Cardiac septum (tissue), 1 donor: ENCODE results near the gene UAP1. TPM values are rescaled to one million over a fixed set of nuclear protein-coding genes. Genes with fewer than 3 reads are reported as not detected.

Experiments
- DNase-seq: peaks from one replicate; pipeline ENCODE4 v3.0.0-alpha.2; 2020; ENCODE audit warnings: low spot score
- intact Hi-C: fragments of 100-400 bp; cut with DNase I; formaldehyde crosslinking; loops from one replicate; pipeline ENCODE4 v1.14.0; 2022
- total RNA-seq: library from RNA; stranded (reverse); fragmentation: NEBNext Ultra II Directional; extraction: Animal tissue kit (Norgen Biotek cat#: 25700); gene quantifications from one replicate; pipeline ENCODE4 v1.2.1, GENCODE V29; 2021
- donor health status: DM: no; HTN: no; CAD: no.

The UAP1 gene
- total RNA-seq, 1 donor from 2014 or later, result 24.4 TPM

GRCh38 chr1:162635418-162635817 is 73.9 kb downstream of the UAP1 start:
- intact Hi-C loops, result no loop called here
- no peak for DNase-seq

- intact Hi-C loops, result no loop called here
- no peak for DNase-seq
Measured at GRCh38 chr1:162639718-162640117, 78.2 kb downstream of the UAP1 start.

- no peak for DNase-seq
- intact Hi-C loops, result no loop called here
Measured at GRCh38 chr1:162641114-162641513, 79.6 kb downstream of the UAP1 start.

- DNase-seq, result no peak
- intact Hi-C loops, result no loop called here
Measured at GRCh38 chr1:162644986-162645314, 83.4 kb downstream of the UAP1 start.

GRCh38 chr1:162645666-162646065 is 84.1 kb downstream of the UAP1 start:
- intact Hi-C loops, result no loop called here
- no peak for DNase-seq

- intact Hi-C loops, result no loop called here
- DNase-seq, result no peak
Measured at GRCh38 chr1:162649583-162649982, 88.1 kb downstream of the UAP1 start.

Other genes with a start within 250 kb of the UAP1 start
- not detected for gene SPATA46, start 184.9 kb upstream of the UAP1 start, total RNA-seq
- 2.0 TPM for gene C1orf226, start 180.0 kb upstream of the UAP1 start, total RNA-seq
- not detected for gene SH2D1B, start 149.6 kb upstream of the UAP1 start, total RNA-seq
- 24.7 TPM for gene UHMK1, start 63.9 kb upstream of the UAP1 start, total RNA-seq
- gene DDR2, start 70.7 kb downstream of the UAP1 start, total RNA-seq, result 20.0 TPM
- gene HSD17B7, start 229.0 kb downstream of the UAP1 start, total RNA-seq, result 4.6 TPM